Hematopoietic multipotent progenitor cell treated with erythropoietin and hydrocortisone succinate and interleukin-3 and kit ligand, for 15 days (in vitro differentiated cells): ENCODE results near the gene FUT6.
"Not testable (repeated sequence)": the region's sequence is repeated elsewhere in the genome, so short reads cannot be mapped to it uniquely, and the experiment has no call there.

Experiments
- DNase-seq: peaks from one replicate; pipeline ENCODE4 v3.0.0-alpha.2; 2015; ENCODE audit warnings: low spot score

FUT6 gene

DNA sequence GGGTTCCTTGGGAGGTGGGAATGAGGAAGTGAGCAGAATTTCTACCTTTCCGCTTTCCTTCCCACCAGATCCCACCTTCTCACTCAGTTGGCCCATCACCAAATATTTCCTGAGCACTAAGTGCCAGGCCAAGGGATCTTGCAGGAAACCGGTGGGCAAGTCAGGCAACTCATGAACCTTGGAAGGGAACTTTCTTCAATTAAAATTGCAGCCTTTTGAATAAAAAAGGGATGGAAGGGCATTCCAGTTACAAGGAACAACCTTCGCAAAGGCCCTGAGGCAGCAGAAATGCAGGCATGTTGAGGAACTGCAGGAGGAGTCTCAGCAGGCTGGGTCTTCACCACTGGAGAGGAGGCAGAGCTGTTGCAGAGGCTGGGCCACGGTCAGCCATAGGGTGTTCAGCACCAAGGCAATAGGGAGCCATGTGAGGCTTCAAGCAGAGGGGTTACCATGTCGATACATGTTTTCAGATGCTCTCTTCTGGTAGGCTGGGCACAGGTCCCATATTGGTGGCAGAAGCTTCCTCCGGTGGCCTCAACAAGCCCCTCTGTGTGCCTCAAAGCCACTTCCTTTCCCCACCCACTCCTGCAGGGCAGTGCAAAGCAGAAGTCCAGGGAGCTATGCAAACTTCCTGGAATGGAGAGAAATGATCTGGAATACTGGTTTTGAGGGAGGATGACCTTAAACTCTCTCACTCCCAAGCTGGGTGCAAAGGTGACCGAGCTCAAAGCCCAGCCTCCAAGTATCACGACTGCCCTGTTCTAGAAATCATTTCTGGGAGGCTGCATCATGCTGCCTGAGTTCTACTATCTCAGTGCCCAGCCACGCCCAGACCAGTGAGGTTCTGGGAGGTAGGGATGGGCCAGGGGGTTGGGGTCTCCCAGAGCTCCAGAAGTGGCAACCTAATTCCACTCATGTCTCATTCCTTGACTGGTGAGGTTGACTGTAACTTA, at the start of gene FUT6:
Gene FUT6 (minus strand): TSS at position 638 of the 953 bp plus-strand sequence. CDS start 7,135 bp downstream, outside the sequence.
- no peak for DNase-seq

GRCh38 chr19:5884065-5884811, 44.7 kb upstream of the FUT6 start:
- not testable (repeated sequence) for DNase-seq

DNA sequence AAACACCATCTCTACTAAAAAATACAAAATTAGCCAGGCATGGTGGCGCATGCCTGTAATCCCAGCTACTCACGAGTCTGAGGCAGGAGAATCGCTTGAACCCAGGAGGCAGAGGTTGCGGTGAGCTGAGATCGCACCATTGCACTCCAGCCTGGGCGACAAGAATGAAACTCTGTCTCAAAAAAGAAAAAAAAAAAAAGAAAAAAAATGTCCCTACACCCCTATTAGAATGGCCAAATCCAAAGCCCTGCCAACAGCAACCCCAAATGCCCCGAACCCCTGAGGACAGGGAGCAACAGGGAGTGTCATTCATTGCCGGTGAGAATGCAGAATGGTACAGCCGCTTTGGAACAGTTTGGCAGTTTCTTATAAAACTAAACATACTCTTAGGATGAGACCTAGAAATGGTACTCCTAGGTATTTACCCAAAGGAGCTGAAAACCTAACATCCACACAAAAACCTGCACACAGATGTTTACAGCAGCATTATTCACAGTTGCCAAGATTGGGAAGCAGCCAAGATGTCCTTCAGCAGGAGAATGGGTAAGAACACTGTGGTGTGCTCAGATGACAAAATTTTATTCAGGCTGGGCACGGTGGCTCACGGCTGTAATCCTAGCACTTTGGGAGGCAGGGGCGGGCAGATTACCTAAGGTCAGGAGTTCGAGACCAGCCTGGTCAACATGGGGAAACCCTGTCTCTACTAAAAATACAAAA, 43.8 kb upstream of the FUT6 start:
- not testable (repeated sequence) for DNase-seq

DNA sequence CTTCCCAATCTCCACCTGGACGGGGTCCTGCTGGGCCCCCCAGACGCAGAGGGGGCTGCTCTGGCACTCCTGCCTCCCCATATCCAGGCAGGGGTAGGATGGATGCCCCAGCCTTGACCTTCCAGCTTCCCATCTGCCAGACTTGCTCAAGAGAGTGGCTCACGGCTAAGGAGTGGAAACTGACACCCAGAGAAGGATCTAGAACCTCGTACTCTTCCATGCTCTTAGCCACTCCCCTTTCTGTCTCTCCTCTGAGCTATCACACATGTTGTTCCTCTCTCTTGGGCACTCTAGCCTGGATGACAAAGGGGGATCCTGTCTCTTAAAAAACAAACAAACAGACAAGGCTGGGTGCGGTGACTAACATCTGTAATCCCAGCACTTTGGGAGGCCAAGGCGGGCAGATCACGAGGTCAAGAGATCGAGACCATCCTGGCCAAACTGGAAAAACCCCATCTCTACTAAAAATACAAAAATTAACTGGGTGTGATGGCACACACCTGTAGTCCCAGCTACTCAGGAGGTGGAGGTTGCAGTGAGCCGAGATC, 43.0 kb upstream of the FUT6 start:
- no peak for DNase-seq

GRCh38 chr19:5881543-5882299, 42.2 kb upstream of the FUT6 start:
- no peak for DNase-seq

DNA sequence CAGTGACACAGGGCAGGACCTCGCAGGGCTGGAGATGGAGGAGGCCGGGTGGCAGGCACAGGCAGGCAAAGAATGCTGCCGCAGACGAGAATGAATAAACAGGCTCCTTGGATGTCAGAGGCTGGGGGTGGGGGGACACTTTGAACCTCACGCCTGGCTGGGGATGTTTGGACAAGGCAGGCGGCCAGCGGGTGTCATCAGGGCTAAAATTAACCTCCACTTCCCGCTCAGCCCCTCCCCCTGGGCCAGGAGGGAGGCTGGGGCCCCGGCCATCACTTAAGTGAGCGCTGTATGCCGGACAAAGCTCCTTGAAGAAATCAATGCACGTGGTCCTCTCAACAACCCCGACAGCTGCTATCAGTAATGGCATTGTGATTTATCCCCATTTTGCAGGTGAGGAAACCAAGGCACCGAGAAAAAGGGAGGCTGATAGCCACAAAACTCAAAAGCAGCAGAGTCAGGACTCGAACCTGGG, 41.1 kb upstream of the FUT6 start:
- DNase-seq: no peak

DNA sequence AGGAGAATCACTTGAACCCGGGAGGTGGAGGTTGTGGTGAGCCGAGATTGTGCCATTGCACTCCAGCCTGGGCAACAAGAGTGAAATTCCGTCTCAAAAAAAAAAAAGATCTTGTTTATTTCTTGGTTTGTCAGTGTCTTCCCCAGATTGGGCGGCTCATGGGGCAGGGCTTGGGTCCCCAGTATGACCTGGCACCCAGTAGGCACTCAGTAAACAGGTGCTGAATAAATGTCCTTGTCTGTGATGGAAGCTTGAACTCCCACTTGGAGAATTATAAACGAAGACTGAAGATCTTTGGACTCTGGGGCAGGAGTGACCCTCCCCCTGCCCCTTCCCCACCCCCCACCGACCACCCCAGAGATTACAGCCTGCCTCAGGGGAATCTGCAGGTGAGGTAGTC, 40.7 kb upstream of the FUT6 start:
- DNase-seq: no peak

GRCh38 chr19:5877882-5878281, 38.4 kb upstream of the FUT6 start:
- no peak for DNase-seq

GRCh38 chr19:5877427-5877826, 37.9 kb upstream of the FUT6 start:
- no peak for DNase-seq

GRCh38 chr19:5874496-5874895, 35.0 kb upstream of the FUT6 start:
- not testable (repeated sequence) for DNase-seq

GRCh38 chr19:5873617-5874199, 34.2 kb upstream of the FUT6 start:
- no peak for DNase-seq

- no peak for DNase-seq
Observed at GRCh38 chr19:5870986-5871394, 31.5 kb upstream of the FUT6 start.

DNA sequence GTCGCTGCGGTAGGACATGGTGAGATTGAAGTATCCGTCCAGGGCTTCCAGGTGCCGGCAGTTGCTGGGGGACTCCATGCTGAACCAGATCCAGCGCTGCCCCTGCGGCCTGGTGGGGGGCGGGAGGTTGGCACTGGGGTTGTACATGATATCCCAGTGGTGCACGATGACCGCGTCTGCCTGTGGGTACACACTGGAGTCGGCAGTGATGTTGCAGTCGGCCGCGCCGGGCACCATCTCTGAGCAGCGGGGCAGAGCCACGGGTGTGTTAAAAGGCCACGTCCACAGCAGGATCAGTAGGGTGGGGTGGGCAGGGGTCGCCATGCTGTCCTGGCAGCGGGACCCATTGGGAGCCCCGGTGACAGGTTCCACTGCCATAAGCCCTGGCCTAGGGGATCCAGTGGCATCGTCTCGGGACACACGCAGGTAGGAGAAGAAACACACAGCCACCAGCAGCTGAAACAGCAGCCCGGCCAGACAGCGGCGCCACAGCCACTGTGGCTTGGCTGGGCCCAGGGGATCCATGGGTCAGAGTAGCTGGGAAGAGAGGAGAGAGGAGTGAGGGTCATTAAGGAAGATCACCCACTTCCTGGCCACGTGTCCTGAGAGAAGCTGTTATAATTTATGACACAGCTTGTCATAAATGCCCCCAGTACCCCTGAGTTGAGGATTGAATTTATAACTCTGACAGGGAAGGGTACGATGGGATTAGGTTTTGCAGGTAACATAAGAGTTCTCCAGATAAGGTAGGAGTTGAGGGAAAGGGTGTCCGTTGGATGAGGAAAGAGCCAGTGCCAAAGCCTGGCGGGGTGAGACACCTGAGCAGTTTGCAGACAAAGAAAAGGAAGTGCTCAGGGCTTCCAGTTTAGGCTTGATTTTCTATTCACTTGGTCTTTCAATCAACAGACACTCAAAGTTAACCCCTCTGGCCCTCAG, 28.0 kb upstream of the FUT6 start:
- DNase-seq: no peak

GRCh38 chr19:5865772-5866171, 26.3 kb upstream of the FUT6 start:
- DNase-seq: no peak

DNA sequence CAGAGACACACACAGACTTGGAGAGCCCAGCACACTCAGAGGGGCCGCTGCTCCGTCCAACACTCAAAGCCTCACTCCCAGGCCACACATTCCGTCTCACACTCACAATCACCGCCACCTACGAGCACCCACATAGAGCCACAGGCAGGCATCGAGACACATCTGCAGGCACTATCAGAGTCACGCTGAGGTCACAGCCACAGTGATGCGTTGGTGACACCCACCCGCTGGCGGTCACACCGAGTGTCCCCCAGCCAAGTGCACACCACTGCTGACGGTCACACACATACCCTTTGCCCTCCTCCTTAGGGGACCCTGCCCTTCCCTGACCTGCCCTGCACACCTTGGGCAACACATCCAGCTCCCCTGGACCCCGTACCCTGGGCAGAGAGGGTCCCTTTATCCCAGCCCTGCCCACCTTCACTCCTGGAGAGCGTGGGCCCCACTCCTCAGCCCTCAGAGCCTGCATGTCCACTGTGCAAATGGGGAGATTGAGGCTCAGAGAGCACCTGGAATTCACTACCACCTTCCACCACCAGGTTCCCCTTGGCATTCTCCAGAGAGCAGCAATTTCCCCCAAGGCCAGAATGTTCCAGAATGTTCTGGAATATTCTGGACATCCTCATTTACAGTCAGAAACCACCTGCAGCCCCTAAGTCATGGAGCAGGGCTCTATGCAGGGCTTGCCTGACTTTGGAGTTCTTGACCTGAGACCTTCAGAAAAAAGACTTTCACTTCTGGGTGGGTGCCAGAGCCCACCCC, 25.4 kb upstream of the FUT6 start:
- DNase-seq: no peak

- DNase-seq: no peak
Observed at GRCh38 chr19:5864013-5864720, 24.7 kb upstream of the FUT6 start.

GRCh38 chr19:5863030-5863665, 23.6 kb upstream of the FUT6 start:
- no peak for DNase-seq
